PC-9 (cell line): ENCODE data around the gene VDAC1.

ENCODE experiments used
- EZH2 ChIP-seq: fragments of 200-600 bp; sonication (generic); IDR thresholded peaks from 2 replicates; pipeline ENCODE4 v1.8.0; 2017; ENCODE audit warnings: antibody characterized with exemption, low read depth
- TF ChIP-seq, protein P1 (sequence below): fragments of 200-600 bp; sonication (generic); conservative IDR thresholded peaks from 2 replicates; pipeline ENCODE4 v1.6.1; 2017; ENCODE audit warnings: mixed run types, antibody characterized with exemption, mild to moderate bottlenecking, moderate library complexity

DNA sequence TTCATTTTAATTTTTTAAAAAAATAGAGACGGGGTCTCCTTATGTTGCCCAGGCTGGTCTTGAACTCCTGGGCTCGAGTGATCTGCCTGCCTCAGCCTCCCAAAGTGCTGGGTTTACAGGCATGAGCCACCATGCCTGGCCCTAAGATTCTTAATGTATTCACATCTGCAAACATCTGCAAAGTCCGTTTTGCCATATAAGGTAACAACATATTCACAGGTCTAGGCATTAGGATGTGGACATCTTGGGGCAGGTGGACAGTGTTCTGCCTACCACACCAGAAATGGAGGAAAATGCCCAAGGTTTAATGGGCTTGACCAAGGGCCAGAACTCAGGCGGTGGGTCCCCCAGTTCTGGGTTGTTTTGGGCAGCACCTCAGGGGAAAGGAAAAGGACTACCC is 41.6 kb upstream of the VDAC1 start:
- no peak for TF ChIP-seq EZH2
- TF ChIP-seq, protein P1, sequence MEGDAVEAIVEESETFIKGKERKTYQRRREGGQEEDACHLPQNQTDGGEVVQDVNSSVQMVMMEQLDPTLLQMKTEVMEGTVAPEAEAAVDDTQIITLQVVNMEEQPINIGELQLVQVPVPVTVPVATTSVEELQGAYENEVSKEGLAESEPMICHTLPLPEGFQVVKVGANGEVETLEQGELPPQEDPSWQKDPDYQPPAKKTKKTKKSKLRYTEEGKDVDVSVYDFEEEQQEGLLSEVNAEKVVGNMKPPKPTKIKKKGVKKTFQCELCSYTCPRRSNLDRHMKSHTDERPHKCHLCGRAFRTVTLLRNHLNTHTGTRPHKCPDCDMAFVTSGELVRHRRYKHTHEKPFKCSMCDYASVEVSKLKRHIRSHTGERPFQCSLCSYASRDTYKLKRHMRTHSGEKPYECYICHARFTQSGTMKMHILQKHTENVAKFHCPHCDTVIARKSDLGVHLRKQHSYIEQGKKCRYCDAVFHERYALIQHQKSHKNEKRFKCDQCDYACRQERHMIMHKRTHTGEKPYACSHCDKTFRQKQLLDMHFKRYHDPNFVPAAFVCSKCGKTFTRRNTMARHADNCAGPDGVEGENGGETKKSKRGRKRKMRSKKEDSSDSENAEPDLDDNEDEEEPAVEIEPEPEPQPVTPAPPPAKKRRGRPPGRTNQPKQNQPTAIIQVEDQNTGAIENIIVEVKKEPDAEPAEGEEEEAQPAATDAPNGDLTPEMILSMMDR = no peak
